HG02970 (cell line): ENCODE measurements around the gene PRR36.
A peak's percentile ranks its signal among the peaks of the same experiment; 100 is the strongest.
"Not testable (repeated sequence)": the region's sequence is repeated elsewhere in the genome, so short reads cannot be mapped to it uniquely, and the experiment has no call there.

Experiments used
- ATAC-seq: cut with Tn5 transposase; IDR thresholded peaks from one replicate; pipeline ENCODE4 v1.9.1; 2021; ENCODE audit warnings: mild to moderate bottlenecking, moderate library complexity, moderate number of reproducible peaks; ENCODE audit not compliant: unreplicated experiment, low FRiP score

Gene PRR36

GRCh38 chr19:7874076-7874896, at the start of gene PRR36:
PRR36 (minus strand) TSS chr19:7874390; CDS start chr19:7873689, 701 bp downstream.
- no peak for ATAC-seq

- no peak for ATAC-seq
These were observed 49.4 kb upstream of the PRR36 start for GRCh38 chr19:7923295-7924191.

GRCh38 chr19:7922836-7923195, 48.6 kb upstream of the PRR36 start:
- ATAC-seq: no peak

- no peak for ATAC-seq
These were observed 48.0 kb upstream of the PRR36 start for GRCh38 chr19:7921967-7922835.

- no peak for ATAC-seq
These were observed 47.2 kb upstream of the PRR36 start for GRCh38 chr19:7921302-7921966.

DNA sequence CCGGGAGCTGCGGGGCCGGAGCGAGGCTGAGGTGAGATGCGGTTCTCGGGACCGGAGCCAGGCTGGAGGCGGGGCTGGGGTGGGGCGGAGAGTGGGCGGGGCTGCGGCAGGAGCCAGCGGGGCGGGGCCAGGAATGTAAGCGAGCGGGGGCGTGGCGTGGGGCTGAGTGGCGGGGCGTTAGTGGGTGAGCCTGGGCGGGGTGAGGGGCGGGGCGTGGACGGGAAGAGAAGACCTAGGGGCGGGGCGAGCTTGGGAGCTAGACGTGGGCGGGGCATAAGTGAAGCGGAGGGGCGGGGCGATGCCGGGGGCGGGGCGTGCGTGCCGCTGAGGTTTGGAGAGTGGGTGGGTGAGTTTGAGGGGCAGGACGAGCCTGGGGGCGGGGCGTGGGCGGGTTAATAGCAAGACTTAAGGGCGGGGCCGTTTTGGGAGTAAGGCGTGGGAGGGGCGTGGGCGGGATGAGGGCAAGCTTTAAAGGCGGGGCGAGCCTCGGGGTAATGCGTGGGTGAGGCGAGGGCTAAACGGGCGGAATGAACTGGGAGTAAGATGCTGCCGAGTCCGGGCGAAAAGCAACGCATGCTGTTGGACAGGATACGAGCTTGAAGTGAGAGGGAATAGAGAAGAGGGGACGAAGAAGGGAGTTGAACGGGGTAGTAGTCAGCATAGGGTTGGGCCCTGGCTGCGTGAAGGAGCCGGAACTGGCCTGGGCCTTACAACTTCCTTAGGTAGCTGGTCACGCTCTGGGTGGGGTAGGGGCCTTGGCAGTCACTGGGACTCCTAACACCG, 46.5 kb upstream of the PRR36 start:
- peak; percentile 44 for ATAC-seq

- peak; percentile 69 for ATAC-seq
These were observed 45.7 kb upstream of the PRR36 start, which contains the start of gene SNAPC2 for GRCh38 chr19:7919610-7920518. SNAPC2 (plus strand) TSS chr19:7920338; CDS start chr19:7920367, 29 bp downstream.

- ATAC-seq: no peak
These were observed 44.6 kb upstream of the PRR36 start for GRCh38 chr19:7918615-7919421.

DNA sequence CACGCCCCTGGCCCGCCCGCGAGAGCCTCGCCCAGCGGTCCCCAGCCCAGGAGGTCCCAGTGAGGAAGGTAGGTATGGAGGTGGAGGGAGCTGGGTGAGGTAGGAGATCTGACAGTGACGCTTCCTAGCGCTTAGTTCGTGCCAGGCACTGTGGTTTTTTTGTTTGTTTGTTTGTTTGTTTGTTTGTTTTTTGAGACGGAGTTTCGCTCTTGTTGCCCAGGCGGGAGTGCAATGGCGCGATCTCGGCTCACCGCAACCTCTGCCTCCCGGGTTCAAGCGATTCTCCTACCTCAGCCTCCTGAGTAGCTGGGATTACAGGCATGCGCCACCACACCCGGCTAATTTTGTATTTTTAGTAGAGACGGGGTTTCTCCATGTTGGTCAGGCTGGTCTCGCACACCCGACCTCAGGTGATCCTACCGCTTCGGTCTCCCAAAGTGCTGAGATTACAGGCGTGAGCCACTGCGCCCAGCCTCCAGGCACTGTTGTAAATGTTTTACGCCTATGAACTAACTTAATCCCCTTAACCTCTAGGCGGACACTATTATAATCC, 43.9 kb upstream of the PRR36 start:
- ATAC-seq: not testable (repeated sequence)

DNA sequence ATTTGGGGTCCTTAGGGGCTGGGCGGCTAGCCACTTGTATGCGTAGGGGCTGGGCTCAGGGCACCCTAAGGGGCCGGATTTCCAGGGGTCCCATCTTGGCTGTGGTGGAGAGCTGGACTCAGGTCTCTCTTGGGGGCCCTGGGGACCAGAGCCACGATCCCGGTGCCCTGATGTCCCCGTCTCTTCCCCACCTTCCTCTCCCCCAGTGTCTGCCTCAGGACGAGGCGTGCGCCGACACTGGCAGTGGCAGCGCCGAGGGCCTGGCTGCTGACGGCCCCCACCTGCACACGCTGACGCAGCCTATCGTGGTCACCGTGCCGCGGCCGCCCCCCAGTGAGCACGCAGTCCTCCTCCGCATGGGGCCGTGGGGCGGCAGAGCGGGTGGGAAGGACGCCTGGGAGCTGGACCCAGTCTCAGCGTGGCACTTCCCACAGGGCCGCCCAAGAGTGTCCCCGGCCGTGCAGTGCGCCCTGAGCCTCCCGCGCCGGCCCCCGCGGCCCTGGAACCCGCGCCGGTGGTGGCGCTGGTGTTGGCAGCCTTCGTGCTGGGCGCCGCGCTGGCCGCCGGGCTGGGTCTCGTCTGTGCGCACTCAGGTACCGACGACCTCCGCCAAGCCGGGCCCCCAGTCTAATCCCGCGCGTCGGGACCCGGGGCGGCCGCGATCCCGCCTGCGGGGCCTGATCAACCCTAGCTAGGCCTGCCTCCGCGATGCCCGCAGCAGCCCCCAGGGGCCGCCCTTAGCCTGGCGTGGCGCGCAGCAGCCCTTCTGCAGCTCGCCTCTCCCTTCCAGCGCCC, 43.3 kb upstream of the PRR36 start:
- no peak for ATAC-seq

GRCh38 chr19:7916955-7917266, 42.7 kb upstream of the PRR36 start:
- no peak for ATAC-seq

GRCh38 chr19:7916103-7916954, 42.1 kb upstream of the PRR36 start:
- no peak for ATAC-seq

DNA sequence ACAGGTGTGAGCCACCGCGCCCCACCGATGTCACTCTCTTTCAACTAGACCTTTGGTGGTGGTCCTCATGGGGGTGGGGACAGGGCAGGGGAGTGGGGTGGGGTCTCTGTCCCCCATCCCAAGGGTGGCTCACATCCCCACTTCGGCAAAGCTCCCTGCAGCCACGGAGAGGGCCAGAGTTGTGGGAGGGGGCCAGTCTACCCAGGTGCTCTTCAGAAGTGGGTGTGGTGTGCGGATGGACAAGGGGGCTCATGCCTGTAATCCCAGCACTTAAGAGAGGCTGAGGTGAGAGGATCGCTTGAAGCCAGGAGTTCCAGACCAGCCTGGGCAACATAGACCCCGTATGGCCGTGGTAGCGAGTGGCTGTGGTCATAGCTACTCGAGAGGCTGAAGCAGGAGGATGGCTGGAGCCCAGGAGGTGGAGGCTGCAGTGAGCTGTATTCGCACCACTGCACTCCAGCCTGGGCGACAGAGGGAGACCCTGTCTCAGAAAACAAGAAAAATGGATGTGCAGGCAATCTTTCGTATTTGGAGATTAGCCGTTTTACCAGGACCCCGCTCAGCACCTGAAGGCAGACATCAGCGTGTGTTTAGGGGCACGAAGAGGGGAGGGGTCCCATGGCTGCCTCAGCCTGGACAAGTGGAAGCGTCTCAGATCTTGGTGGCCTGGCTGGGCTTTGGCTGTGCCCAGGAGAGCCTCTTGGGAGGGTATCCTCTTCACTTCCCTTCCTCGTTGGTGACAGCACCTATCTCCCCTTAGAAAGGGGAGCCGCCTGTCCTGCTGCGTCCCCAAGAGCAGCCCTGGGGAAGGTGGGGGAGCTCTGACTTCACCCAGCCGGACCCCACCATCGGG, 41.3 kb upstream of the PRR36 start:
- ATAC-seq: no peak

DNA sequence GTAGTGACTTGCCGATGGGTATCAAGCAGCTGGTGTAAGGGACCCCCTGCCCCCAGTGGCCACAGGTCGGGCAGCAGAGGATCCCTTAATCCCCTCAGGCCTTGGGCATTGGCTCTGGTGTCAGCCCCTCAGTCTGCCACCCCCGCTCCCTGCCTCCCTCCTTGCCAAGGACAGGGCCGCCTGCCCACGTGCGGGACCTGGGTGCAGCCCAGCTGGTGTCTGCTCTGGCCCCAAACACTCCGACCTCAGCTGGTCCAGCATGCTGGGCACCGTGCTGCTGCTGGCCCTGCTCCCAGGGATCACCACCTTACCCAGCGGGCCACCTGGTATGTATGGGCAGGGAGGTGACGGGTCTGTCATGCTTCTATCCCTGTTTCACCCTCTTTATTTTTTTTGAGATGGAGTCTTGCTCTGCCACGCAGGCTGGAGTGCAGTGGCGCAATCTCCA, 40.4 kb upstream of the PRR36 start, which contains the start of gene TGFBR3L:
Gene TGFBR3L, plus strand, starts transcription at position 233 of the 448 bp plus-strand sequence.
- ATAC-seq: no peak
